Ishikawa (cell line): Measurements from ENCODE around the gene CNKSR2.

Experiments
- YY1 ChIP-seq: IDR thresholded peaks from 2 replicates; pipeline ENCODE4 v1.6.1; 2012; ENCODE audit warnings: low read depth
- TF ChIP-seq, protein P1 (sequence below): IDR thresholded peaks from 2 replicates; pipeline ENCODE4 v1.6.1; 2012; ENCODE audit warnings: low read depth, mild to moderate bottlenecking

DNA sequence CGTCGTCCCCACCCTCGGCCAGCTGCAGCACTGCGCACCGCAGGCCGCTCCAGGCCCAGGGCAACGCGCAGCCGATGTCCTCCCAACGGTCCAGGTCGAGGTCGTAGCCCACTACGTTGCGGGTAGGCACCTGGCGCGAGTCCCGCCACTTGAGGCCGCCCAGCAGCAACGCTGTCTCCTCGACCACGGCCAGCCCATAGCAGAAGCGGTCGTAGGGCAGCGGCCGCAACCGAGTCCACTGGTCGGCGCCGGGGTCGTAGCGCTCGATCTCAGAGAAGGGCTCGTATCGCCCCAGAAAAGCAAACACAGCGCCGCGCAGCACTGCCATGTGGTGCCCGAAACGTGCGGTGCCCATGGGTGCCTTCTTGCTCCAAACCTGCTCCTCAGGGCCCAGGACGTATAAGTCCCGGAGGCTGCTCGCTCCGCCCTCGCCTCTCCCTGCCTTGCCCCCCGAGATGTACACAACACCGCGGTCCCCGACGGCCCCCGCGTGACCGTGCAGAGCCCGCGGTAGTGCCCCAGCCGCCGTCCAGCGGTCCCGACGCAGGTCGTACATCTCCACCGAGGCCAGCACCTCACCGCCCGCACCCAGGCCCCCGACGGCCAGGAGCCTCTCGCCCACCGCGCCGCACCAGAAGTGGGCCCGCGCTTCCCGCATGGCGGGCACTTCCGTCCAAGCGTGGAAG lies 281.8 kb downstream of the CNKSR2 start:
- TF ChIP-seq, protein P1, sequence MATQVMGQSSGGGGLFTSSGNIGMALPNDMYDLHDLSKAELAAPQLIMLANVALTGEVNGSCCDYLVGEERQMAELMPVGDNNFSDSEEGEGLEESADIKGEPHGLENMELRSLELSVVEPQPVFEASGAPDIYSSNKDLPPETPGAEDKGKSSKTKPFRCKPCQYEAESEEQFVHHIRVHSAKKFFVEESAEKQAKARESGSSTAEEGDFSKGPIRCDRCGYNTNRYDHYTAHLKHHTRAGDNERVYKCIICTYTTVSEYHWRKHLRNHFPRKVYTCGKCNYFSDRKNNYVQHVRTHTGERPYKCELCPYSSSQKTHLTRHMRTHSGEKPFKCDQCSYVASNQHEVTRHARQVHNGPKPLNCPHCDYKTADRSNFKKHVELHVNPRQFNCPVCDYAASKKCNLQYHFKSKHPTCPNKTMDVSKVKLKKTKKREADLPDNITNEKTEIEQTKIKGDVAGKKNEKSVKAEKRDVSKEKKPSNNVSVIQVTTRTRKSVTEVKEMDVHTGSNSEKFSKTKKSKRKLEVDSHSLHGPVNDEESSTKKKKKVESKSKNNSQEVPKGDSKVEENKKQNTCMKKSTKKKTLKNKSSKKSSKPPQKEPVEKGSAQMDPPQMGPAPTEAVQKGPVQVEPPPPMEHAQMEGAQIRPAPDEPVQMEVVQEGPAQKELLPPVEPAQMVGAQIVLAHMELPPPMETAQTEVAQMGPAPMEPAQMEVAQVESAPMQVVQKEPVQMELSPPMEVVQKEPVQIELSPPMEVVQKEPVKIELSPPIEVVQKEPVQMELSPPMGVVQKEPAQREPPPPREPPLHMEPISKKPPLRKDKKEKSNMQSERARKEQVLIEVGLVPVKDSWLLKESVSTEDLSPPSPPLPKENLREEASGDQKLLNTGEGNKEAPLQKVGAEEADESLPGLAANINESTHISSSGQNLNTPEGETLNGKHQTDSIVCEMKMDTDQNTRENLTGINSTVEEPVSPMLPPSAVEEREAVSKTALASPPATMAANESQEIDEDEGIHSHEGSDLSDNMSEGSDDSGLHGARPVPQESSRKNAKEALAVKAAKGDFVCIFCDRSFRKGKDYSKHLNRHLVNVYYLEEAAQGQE: no peak
- no peak for TF ChIP-seq YY1
